ENCODE data around the gene OCA2. TPM values are rescaled to one million over a fixed set of nuclear protein-coding genes. Genes with fewer than 3 reads are reported as not detected.

OCA2 gene
- total RNA-seq, 4 donors from 2014 or later = 0.19 to 1.1 TPM; not detected in 2

- no peak for TF ChIP-seq CTCF (IDR thresholded peaks at IDR 0.05)
- DNase-seq (ENCODE audit: low spot score) (no peak), ATAC-seq (ENCODE audit: low FRiP score) (no peak)
Observed at GRCh38 chr15:27868828-27869404, 230.2 kb downstream of the OCA2 start.

GRCh38 chr15:27867861-27868260 lies 231.3 kb downstream of the OCA2 start:
- DNase-seq (ENCODE audit: low spot score) (no peak), ATAC-seq (ENCODE audit: low FRiP score) (no peak)
- no peak for TF ChIP-seq CTCF (IDR thresholded peaks at IDR 0.05)

GRCh38 chr15:27866505-27867165 lies 232.5 kb downstream of the OCA2 start:
- no peak for DNase-seq (ENCODE audit: low spot score)
- no peak for ATAC-seq (ENCODE audit: low FRiP score)
- TF ChIP-seq CTCF (IDR thresholded peaks at IDR 0.05) = no peak

- DNase-seq (ENCODE audit: low spot score) (no peak), ATAC-seq (ENCODE audit: low FRiP score) (no peak)
- TF ChIP-seq CTCF (IDR thresholded peaks at IDR 0.05) = no peak
Observed at GRCh38 chr15:27865926-27866325, 233.2 kb downstream of the OCA2 start.

GRCh38 chr15:27865323-27865922 lies 233.7 kb downstream of the OCA2 start:
- TF ChIP-seq CTCF (IDR thresholded peaks at IDR 0.05) = no peak
- ATAC-seq (ENCODE audit: low FRiP score) = no peak
- DNase-seq (ENCODE audit: low spot score) = no peak

- ATAC-seq (ENCODE audit: low FRiP score) = no peak
- no peak for TF ChIP-seq CTCF (IDR thresholded peaks at IDR 0.05)
- no peak for DNase-seq (ENCODE audit: low spot score)
Observed at GRCh38 chr15:27864719-27865118, 234.4 kb downstream of the OCA2 start.

GRCh38 chr15:27864086-27864485 lies 235.0 kb downstream of the OCA2 start:
- TF ChIP-seq CTCF (IDR thresholded peaks at IDR 0.05) = no peak
- no peak for DNase-seq (ENCODE audit: low spot score)
- no peak for ATAC-seq (ENCODE audit: low FRiP score)

Data from omental fat pad (tissue), 4 donors.